ENCODE measurements around the gene IRF2. TPM values are rescaled to one million over a fixed set of nuclear protein-coding genes. Genes with fewer than 3 reads are reported as not detected.

Gene IRF2
- polyA plus RNA-seq, 1 donor (not counting 4 experiments of a cell fraction or from before 2014, with no cell fraction given): 23.8 TPM

DNA sequence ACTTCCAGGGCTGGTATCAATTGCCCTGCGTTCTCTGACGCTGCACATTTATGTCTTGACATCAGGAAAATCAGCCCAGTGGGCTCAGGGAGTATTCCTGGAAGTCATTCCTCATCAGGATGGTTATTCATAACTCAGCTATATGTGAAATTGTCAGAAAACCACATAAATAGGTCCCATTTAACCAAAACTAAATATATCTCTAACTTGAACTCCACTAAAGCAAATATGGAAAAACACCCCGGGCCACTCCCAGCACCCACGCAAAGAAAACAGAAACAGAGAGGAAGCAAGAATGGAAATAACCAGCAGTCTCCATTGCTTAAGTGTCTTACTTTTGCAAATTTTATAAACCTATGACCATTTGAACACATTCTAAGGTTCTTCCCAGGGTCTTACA, 112.0 kb downstream of the IRF2 start:
- no peaks in the 10 kb centered on the region for H4K20me1 ChIP-seq (ENCODE audit: control insufficient read depth, extremely low read depth, insufficient read depth, low read length)
- no peak overlapping the region for H3K4me3 ChIP-seq (ENCODE audit: control insufficient read depth in 2 of 3, extremely low read depth in 1 of 3, insufficient read depth in 2 of 3, low read depth in 1 of 3, low read length in 3 of 3)
- H3K27ac ChIP-seq (ENCODE audit: control insufficient read depth, insufficient read depth, low read length): no peak overlapping the region
- no peaks in the 10 kb centered on the region for H3K79me2 ChIP-seq (ENCODE audit: control insufficient read depth, insufficient read depth, low read length)
- H3K27me3 ChIP-seq (ENCODE audit: control insufficient read depth, extremely low read depth, insufficient read depth, low read length): no peaks in the 10 kb centered on the region
- no peak overlapping the region for H2AFZ ChIP-seq (ENCODE audit: control insufficient read depth, low read length)
- H3K9ac ChIP-seq (ENCODE audit: control insufficient read depth, extremely low read depth, insufficient read depth, low read length): no peak overlapping the region
- dilution Hi-C loops (cut with MboI; ENCODE audit: extremely low pct_ligation_motif_present, low sequenced_read_pairs): no loop called here
- FAIRE-seq: no peak
- no peak for DNase-seq (ENCODE audit: low read depth, low spot score)
- no peaks in the 10 kb centered on the region for H3K36me3 ChIP-seq (ENCODE audit: control insufficient read depth in 2 of 2, extremely low read depth in 1 of 2, insufficient read depth in 2 of 2, low read length in 2 of 2)
- no peak overlapping the region for H3K4me2 ChIP-seq (ENCODE audit: control insufficient read depth, extremely low read depth, insufficient read depth, low read depth, low read length)
- no peaks in the 10 kb centered on the region for H3K4me1 ChIP-seq (ENCODE audit: control insufficient read depth, extremely low read depth, insufficient read depth, low read length)
- no peaks in the 10 kb centered on the region for H3K9me1 ChIP-seq (ENCODE audit: control insufficient read depth, extremely low read depth, insufficient read depth, low read length)
- TF ChIP-seq, protein P1, sequence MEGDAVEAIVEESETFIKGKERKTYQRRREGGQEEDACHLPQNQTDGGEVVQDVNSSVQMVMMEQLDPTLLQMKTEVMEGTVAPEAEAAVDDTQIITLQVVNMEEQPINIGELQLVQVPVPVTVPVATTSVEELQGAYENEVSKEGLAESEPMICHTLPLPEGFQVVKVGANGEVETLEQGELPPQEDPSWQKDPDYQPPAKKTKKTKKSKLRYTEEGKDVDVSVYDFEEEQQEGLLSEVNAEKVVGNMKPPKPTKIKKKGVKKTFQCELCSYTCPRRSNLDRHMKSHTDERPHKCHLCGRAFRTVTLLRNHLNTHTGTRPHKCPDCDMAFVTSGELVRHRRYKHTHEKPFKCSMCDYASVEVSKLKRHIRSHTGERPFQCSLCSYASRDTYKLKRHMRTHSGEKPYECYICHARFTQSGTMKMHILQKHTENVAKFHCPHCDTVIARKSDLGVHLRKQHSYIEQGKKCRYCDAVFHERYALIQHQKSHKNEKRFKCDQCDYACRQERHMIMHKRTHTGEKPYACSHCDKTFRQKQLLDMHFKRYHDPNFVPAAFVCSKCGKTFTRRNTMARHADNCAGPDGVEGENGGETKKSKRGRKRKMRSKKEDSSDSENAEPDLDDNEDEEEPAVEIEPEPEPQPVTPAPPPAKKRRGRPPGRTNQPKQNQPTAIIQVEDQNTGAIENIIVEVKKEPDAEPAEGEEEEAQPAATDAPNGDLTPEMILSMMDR (optimal IDR thresholded peaks at IDR 0.05 in 1 of 3, IDR thresholded peaks at IDR 0.05 in 1 of 3, conservative IDR thresholded peaks at IDR 0.05 in 1 of 3; ENCODE audit: extremely low read depth in 1 of 3, insufficient read depth in 2 of 3, low read length in 3 of 3): no peak
- TF ChIP-seq EZH2 (IDR thresholded peaks at IDR 0.05; ENCODE audit: low read length): no peak
- no peaks in the 10 kb centered on the region for H3K9me3 ChIP-seq (ENCODE audit: control insufficient read depth, low read depth, low read length)

DNA sequence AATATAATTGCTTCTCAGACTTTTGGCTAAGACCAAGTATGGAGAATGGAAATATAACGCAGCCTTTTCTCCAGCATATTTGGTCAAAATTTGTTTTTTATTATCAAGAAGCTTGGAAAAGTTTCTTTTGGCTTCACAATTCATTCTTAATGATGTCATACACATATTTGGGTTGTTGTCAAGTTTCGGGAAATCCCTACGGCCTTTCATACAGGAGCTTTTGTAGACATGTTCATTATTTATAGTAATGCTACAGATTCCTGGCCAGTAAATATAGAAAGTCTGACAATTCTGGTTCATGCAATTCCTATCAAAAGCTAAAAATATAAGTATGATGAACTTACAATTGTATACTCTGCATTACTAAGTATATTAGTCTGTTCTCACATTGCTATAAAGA, 112.9 kb downstream of the IRF2 start:
- dilution Hi-C loops (cut with MboI; ENCODE audit: extremely low pct_ligation_motif_present, low sequenced_read_pairs): no loop called here
- Histone ChIP-seq H3K27ac (ENCODE audit: control insufficient read depth, insufficient read depth, low read length) (no peak overlapping the region), H3K9ac (ENCODE audit: control insufficient read depth, extremely low read depth, insufficient read depth, low read length) (no peak overlapping the region), H3K79me2 (ENCODE audit: control insufficient read depth, insufficient read depth, low read length) (no peaks in the 10 kb centered on the region), H3K4me2 (ENCODE audit: control insufficient read depth, extremely low read depth, insufficient read depth, low read depth, low read length) (no peak overlapping the region), H3K4me3 (ENCODE audit: control insufficient read depth in 2 of 3, extremely low read depth in 1 of 3, insufficient read depth in 2 of 3, low read depth in 1 of 3, low read length in 3 of 3) (no peak overlapping the region), H3K27me3 (ENCODE audit: control insufficient read depth, extremely low read depth, insufficient read depth, low read length) (no peaks in the 10 kb centered on the region), H4K20me1 (ENCODE audit: control insufficient read depth, extremely low read depth, insufficient read depth, low read length) (no peaks in the 10 kb centered on the region), H3K36me3 (ENCODE audit: control insufficient read depth in 2 of 2, extremely low read depth in 1 of 2, insufficient read depth in 2 of 2, low read length in 2 of 2) (no peaks in the 10 kb centered on the region), H2AFZ (ENCODE audit: control insufficient read depth, low read length) (no peak overlapping the region), H3K9me1 (ENCODE audit: control insufficient read depth, extremely low read depth, insufficient read depth, low read length) (no peaks in the 10 kb centered on the region), H3K9me3 (ENCODE audit: control insufficient read depth, low read depth, low read length) (no peaks in the 10 kb centered on the region), H3K4me1 (ENCODE audit: control insufficient read depth, extremely low read depth, insufficient read depth, low read length) (peaks cover under 1% of the 10 kb centered on the region)
- FAIRE-seq (no peak), DNase-seq (ENCODE audit: low read depth, low spot score) (no peak)
- no peak for TF ChIP-seq EZH2 (IDR thresholded peaks at IDR 0.05; ENCODE audit: low read length)
- TF ChIP-seq, protein P1 (optimal IDR thresholded peaks at IDR 0.05 in 1 of 3, IDR thresholded peaks at IDR 0.05 in 1 of 3, conservative IDR thresholded peaks at IDR 0.05 in 1 of 3; ENCODE audit: extremely low read depth in 1 of 3, insufficient read depth in 2 of 3, low read length in 3 of 3): no peak
